ENCODE measurements around the gene FBXW8.

Gene FBXW8

DNA sequence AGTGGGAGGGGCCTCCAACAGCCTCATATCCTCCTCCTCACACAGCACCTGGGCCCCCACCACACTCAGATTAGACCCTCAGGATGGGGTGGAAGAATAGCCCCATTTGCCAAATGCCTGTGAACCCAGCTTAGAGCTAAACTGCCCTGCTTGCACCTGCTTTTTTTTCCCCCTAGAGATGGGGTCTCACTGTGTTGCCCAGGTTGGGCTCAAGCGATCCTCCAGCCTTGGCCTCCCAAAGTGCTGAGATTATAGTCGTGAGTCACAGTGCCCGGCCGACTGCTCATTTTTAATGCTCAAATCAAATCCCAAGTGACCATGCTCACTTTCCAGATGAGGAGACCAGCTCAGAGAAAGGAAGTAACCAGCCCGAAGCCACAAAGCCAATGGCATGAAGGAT, 161.4 kb downstream of the FBXW8 start:
- no peak for DNase-seq (ENCODE audit: low read depth in 4 of 4, low spot score in 1 of 4)

- DNase-seq (ENCODE audit: low read depth in 4 of 4, low spot score in 1 of 4): no peak
These were observed 162.2 kb downstream of the FBXW8 start for GRCh38 chr12:117072736-117073490.

- DNase-seq (ENCODE audit: low read depth in 4 of 4, low spot score in 1 of 4): no peak
These were observed 162.9 kb downstream of the FBXW8 start for GRCh38 chr12:117073611-117074010.

DNA sequence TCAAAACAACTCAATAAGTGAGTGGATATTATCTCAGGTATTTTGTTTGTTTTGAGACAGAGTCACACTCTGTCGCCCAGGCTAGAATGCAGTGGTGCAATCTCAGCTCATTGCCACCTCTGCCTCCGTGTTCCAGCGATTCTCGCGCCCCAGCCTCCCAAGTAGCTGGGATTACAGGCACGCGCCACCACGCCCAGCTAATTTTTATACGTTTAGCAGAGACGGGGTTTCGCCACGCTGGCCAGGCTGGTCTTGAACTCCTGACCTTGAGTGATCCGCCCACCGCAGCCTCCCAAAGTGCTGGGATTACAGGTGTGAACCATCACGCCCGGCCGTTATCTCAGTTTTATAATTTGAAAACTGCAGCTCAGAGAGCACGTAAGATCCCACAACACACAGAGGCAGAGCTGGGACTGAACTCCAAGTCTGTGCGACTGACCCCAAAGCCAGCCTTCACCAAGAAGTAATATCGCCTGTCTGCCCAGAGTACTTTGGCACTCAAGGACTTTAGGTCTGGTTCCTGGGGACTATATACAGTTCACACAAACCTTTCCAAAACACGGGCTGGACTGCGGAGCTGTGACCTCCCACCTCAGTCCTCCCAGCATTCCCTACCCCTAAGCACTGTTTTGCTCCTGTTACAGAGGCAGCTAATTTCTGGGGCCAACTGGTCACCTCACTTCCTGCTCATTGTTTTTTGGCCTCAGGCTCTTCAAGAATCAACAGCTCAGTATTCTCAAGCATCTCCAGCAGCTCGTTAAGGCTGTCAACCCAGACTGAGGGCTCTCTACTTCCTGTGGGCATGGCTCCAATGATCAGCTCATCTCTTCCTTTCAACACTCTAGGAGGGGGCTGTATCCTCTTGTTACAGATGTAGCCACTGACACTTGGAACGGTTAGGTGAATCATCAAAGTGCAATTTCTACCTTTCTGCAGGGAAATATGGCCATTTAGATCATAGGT, 165.9 kb downstream of the FBXW8 start:
- DNase-seq (ENCODE audit: low read depth in 4 of 4, low spot score in 1 of 4): no peak

GRCh38 chr12:117079487-117079886, 168.7 kb downstream of the FBXW8 start:
- DNase-seq (ENCODE audit: low read depth in 4 of 4, low spot score in 1 of 4): no peak

DNA sequence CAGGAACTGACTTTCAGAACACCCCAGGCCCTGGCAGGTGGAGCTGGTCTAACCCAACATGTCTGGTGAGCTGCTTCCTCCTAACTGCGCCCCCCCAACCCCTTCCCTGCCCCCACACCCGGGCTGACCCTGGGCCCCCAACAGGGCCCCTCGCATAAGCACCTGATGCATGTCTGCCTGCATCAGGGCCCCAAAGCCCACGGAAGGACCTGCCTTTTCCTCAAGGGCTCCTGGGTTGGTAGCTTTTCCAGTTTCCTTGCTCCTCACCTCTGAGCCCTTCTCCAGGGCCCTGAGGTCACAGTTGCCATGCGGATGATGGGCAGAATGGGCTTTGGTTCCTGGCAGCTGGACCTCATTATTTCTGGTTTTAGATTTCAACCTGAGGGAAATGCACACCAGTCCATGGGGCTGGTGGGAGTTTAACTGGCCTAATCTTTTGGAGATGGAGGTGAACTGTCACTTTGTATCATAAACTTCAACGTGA, 170.0 kb downstream of the FBXW8 start:
- DNase-seq (ENCODE audit: low read depth in 4 of 4, low spot score in 1 of 4): no peak
